Measurements from ENCODE around the gene MAGI1. TPM values are rescaled to one million over a fixed set of nuclear protein-coding genes. Genes with fewer than 3 reads are reported as not detected.

The MAGI1 gene
- total RNA-seq, 1 experiment from 2014 or later: 3.4 TPM

GRCh38 chr3:65808824-65809223 is 229.9 kb downstream of the MAGI1 start:
- H3K36me3 ChIP-seq: no peaks in the 10 kb centered on the region
- H3K27me3 ChIP-seq: no peaks in the 10 kb centered on the region
- H3K9me3 ChIP-seq: no peaks in the 10 kb centered on the region
- DNase-seq: no peak
- no peak overlapping the region for H3K4me3 ChIP-seq

- no peak for DNase-seq
- Histone ChIP-seq H3K36me3 (no peaks in the 10 kb centered on the region), H3K4me3 (no peak overlapping the region), H3K9me3 (no peaks in the 10 kb centered on the region), H3K27me3 (no peaks in the 10 kb centered on the region)
These were observed 230.3 kb downstream of the MAGI1 start for GRCh38 chr3:65808407-65808806.

GRCh38 chr3:65807225-65807624 is 231.5 kb downstream of the MAGI1 start:
- Histone ChIP-seq H3K36me3 (no peaks in the 10 kb centered on the region), H3K4me3 (no peak overlapping the region), H3K27me3 (no peaks in the 10 kb centered on the region), H3K9me3 (no peaks in the 10 kb centered on the region)
- DNase-seq: no peak

DNA sequence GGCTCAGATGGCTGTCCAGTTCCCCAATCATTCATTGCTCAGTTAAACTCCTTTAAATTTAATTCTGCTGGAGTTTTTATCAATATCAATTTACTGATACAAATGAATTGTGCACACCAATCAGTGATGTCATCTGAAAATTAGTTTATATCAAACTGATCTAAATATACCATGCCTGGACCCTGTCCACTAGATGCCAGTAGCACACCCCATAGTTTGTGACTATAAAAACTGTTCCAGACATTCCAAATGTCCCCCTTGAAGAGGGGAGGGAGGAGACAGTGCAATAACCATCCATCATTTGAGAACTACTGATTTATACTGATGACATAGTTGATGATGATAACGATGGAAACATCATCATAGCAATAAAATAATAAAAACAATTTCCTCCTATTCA is 232.1 kb downstream of the MAGI1 start:
- DNase-seq: no peak
- Histone ChIP-seq H3K27me3 (no peaks in the 10 kb centered on the region), H3K9me3 (no peaks in the 10 kb centered on the region), H3K36me3 (no peaks in the 10 kb centered on the region), H3K4me3 (no peak overlapping the region)

DNA sequence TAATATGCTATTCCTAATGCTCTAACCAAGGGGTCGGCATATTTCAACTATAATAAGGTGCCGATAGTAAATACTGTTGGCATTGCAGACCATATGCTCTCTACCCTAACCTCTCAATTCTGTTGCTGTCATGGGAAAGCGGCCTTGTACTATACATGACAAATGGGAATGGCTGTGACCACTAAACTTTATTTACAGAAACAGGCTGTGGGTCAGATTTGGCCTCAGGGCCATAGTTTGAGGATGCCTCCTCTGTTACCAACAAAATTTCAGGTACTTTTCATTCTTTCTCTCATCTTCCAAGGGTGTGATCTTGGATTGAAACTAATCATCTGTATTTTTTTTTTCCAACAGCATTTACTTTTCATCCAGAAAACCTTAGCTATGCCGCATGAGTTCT is 242.0 kb downstream of the MAGI1 start:
- Histone ChIP-seq H3K4me3 (no peak overlapping the region), H3K36me3 (no peaks in the 10 kb centered on the region), H3K27me3 (no peaks in the 10 kb centered on the region), H3K9me3 (no peaks in the 10 kb centered on the region)
- no peak for DNase-seq

GRCh38 chr3:65795166-65795565 is 243.6 kb downstream of the MAGI1 start:
- no peak overlapping the region for H3K4me3 ChIP-seq
- no peaks in the 10 kb centered on the region for H3K9me3 ChIP-seq
- no peaks in the 10 kb centered on the region for H3K36me3 ChIP-seq
- no peaks in the 10 kb centered on the region for H3K27me3 ChIP-seq
- no peak for DNase-seq

DNA sequence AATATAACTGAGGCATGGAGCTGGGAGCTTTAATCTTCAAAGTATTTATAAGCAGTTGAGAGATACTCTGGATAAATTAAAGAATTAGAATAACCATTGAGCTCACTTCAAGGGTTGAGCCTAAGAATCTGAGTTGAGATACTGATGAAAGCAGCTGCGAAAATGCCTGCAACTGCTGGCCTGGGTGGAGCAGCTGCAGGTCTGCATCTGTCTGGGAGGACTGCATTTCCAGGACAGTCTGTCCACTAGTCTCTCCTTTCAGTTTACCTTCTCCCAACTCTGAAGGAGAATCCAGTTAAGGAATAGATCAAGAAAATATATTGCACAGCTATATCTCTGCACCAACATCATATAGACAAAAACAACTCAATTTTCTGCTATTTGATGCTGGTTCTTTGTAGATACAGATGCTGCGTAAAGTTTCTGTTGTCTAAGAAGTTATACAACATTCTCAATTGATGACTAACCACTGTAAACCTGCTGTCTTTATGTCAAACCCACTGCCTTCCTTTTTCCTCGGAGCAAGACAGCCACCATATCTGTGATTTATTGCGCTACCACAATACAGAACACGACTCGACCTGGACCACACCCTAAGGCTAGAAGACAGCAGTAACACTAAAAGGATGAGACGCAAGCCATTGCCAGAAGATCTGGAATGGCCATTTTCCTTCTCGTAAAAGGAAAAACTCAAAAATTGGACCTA is 245.1 kb downstream of the MAGI1 start:
- Histone ChIP-seq H3K9me3 (no peaks in the 10 kb centered on the region), H3K4me3 (no peak overlapping the region), H3K27me3 (no peaks in the 10 kb centered on the region), H3K36me3 (no peaks in the 10 kb centered on the region)
- no peak for DNase-seq

DNA sequence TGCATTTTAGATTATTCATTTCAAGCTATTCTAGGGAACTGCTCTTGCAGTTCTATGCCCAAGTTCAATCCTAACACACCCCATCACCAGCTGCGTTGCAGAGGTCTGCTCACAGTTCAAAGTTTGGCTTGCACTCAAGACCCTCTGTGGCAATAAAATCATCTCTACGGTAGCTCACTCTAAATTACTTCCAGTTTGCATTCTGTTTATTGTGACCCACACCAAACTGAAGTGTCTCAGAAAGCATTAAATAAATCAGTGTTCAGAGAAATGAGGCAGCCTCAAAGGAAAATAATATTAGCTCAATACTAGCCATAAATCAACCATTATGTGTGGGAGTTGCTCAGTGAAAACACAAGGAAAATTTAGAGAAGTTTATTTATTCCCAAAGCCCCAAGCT is 250.3 kb downstream of the MAGI1 start:
- no peaks in the 10 kb centered on the region for H3K36me3 ChIP-seq
- no peak for DNase-seq
- H3K27me3 ChIP-seq: no peaks in the 10 kb centered on the region
- no peaks in the 10 kb centered on the region for H3K9me3 ChIP-seq
- H3K4me3 ChIP-seq: no peak overlapping the region

- Histone ChIP-seq H3K36me3 (no peaks in the 10 kb centered on the region), H3K27me3 (no peaks in the 10 kb centered on the region), H3K4me3 (no peak overlapping the region), H3K9me3 (no peaks in the 10 kb centered on the region)
- no peak for DNase-seq
These were observed 250.9 kb downstream of the MAGI1 start for GRCh38 chr3:65787827-65788226.

DNA sequence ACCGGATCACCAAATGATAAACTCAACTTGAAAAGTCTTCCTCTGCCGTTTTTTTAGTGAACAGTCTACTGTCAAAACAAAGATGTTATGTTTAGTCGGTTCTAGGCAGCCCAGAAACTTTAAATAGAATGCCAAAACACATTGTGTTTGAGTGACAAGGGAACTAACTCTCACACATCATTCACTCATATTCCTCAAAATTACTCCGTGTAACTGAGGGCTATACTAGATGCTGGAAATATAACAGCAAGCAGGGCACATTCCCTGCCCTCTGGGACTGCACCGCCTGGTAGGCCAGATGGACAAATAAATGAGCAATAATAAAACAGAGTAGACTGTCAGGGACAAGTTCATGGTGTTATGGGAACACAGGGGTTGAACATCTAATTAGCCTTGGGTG is 251.4 kb downstream of the MAGI1 start:
- Histone ChIP-seq H3K27me3 (no peaks in the 10 kb centered on the region), H3K9me3 (no peaks in the 10 kb centered on the region), H3K36me3 (no peaks in the 10 kb centered on the region), H3K4me3 (no peak overlapping the region)
- DNase-seq: no peak

GRCh38 chr3:65786890-65787289 is 251.8 kb downstream of the MAGI1 start:
- no peaks in the 10 kb centered on the region for H3K27me3 ChIP-seq
- H3K36me3 ChIP-seq: no peaks in the 10 kb centered on the region
- H3K4me3 ChIP-seq: no peak overlapping the region
- no peak for DNase-seq
- no peaks in the 10 kb centered on the region for H3K9me3 ChIP-seq

GRCh38 chr3:65785065-65785645 is 253.6 kb downstream of the MAGI1 start:
- no peaks in the 10 kb centered on the region for H3K9me3 ChIP-seq
- no peaks in the 10 kb centered on the region for H3K27me3 ChIP-seq
- H3K36me3 ChIP-seq: no peaks in the 10 kb centered on the region
- DNase-seq: no peak
- no peak overlapping the region for H3K4me3 ChIP-seq

GRCh38 chr3:65783117-65783516 is 255.6 kb downstream of the MAGI1 start:
- H3K9me3 ChIP-seq: no peaks in the 10 kb centered on the region
- H3K4me3 ChIP-seq: no peak overlapping the region
- no peaks in the 10 kb centered on the region for H3K36me3 ChIP-seq
- H3K27me3 ChIP-seq: no peaks in the 10 kb centered on the region
- DNase-seq: no peak

DNA sequence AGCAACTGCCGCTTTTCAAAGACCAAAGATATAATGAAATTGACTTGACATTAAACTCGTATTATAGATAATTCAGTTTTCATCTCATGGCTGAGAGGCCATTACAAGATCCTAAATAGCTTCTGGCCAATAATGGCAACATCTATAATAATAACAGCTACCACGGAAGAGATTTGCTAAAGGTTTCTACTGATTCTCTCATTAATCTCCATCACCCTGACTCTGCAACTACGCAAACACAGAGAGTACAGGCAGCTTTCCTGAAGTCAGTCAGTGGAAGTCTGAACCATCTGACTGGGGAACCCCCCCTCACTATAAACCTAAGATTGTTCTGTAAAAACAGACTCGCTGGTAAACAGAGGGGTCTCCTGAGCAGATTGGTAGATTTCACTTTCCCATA is 257.1 kb downstream of the MAGI1 start:
- Histone ChIP-seq H3K36me3 (no peaks in the 10 kb centered on the region), H3K9me3 (no peaks in the 10 kb centered on the region), H3K4me3 (no peak overlapping the region), H3K27me3 (no peaks in the 10 kb centered on the region)
- no peak for DNase-seq

- Histone ChIP-seq H3K36me3 (no peaks in the 10 kb centered on the region), H3K27me3 (no peaks in the 10 kb centered on the region), H3K9me3 (no peaks in the 10 kb centered on the region), H3K4me3 (no peak overlapping the region)
- DNase-seq: no peak
These were observed 259.3 kb downstream of the MAGI1 start for GRCh38 chr3:65779390-65779789.

GRCh38 chr3:65778968-65779367 is 259.8 kb downstream of the MAGI1 start:
- Histone ChIP-seq H3K27me3 (no peaks in the 10 kb centered on the region), H3K4me3 (no peak overlapping the region), H3K36me3 (no peaks in the 10 kb centered on the region), H3K9me3 (no peaks in the 10 kb centered on the region)
- no peak for DNase-seq

DNA sequence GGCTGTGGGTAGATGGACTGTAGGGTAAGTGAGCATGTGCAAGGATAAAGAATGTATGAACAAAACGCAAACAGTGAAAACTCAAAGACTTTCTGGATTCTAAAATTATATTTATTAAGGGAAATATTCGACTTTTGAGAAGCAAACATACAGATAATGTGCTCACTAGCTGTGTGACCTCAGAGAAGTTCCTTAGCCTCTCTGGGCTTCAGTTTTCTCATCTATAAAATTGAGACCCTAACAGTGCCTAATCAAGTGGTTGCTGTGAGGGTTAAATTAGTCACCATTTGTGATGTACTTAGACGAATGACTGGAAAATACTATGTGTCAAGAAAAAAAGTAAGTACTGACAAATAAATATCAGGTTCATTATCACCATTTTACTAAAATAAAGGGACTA is 261.7 kb downstream of the MAGI1 start:
- no peak for DNase-seq
- Histone ChIP-seq H3K36me3 (no peaks in the 10 kb centered on the region), H3K27me3 (no peaks in the 10 kb centered on the region), H3K9me3 (no peaks in the 10 kb centered on the region), H3K4me3 (no peak overlapping the region)

DNA sequence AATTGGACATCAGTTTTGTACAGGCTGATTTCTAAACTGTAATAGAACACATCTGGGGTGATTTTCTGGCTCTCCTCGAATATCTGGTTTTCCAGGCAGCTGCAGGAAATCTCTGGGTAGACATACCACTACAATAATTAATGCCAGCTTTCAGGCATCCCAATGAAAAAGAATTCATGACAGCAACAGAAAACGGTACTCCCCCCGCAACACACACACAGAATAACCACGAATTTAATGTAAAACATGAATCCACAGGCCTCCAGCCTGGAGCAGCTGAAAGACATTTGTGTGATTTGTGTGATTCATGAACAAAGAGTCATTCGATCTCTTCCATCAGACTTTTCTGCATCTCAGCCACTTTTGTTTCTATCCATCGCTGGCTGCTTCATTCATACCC is 262.2 kb downstream of the MAGI1 start:
- no peaks in the 10 kb centered on the region for H3K27me3 ChIP-seq
- no peak overlapping the region for H3K4me3 ChIP-seq
- H3K9me3 ChIP-seq: no peaks in the 10 kb centered on the region
- no peak for DNase-seq
- no peaks in the 10 kb centered on the region for H3K36me3 ChIP-seq

All from MG63 (cell line).